ENCODE measurements around the gene ITGAL.
A peak's percentile ranks its signal among the peaks of the same experiment; 100 is the strongest.

ITGAL gene

GRCh38 chr16:30569746-30570635 is 97.4 kb downstream of the ITGAL start:
- no peak for DNase-seq

GRCh38 chr16:30570636-30571444 is 98.3 kb downstream of the ITGAL start:
- peak; percentile 66 for DNase-seq

GRCh38 chr16:30571445-30572322 is 99.1 kb downstream of the ITGAL start, which contains the start of gene ZNF688:
TSS of gene ZNF688 (minus strand) at chr16:30571714. CDS start at chr16:30571629, 85 bp downstream.
- peak; percentile 98 for DNase-seq

Measured in right hindlimb (tissue), 1 donor.